Measurements from ENCODE around the gene NTRK1. TPM values are rescaled to one million over a fixed set of nuclear protein-coding genes. Genes with fewer than 3 reads are reported as not detected.
A peak's percentile ranks its signal among the peaks of the same experiment; 100 is the strongest.
"Not testable (repeated sequence)": the region's sequence is repeated elsewhere in the genome, so short reads cannot be mapped to it uniquely, and the experiment has no call there.

The NTRK1 gene
- total RNA-seq, 2 experiments from 2014 or later = 9.9 TPM

- ChIA-PET CTCF (interaction anchor here (0.8 to 1.4 kb wide), 6 partner anchors 8 to 61 kb away, joined by 3 to 5 read pairs (median 4); no protein-coding TSS in a partner anchor), POLR2A (no interaction called here)
- ATAC-seq = peak; percentile 92
- Mint-ChIP-seq H3K27ac (no peak within 1 kb of the TSS), H3K9me3 (ENCODE audit: insufficient read depth) (no peaks in the 10 kb centered on the region), H3K36me3 (ENCODE audit: low read depth) (no peaks in the 10 kb centered on the region), H3K4me3 (no peak within 1 kb of the TSS), H3K27me3 (ENCODE audit: low read depth) (peaks cover 75% of the 10 kb centered on the region), H3K4me1 (ENCODE audit: low read depth) (peaks cover 10% of the 10 kb centered on the region)
- peak; percentile 81 for DNase-seq
Observed at GRCh38 chr1:156920233-156921052, 59.8 kb downstream of the NTRK1 start, which contains the start of gene LRRC71. Gene LRRC71 (plus strand): TSS chr1:156920632. CDS start chr1:156920804, 172 bp downstream.

- Mint-ChIP-seq H3K27ac (no peak overlapping the region), H3K4me3 (no peak overlapping the region), H3K4me1 (ENCODE audit: low read depth) (peaks cover 14% of the 10 kb centered on the region), H3K27me3 (ENCODE audit: low read depth) (peaks cover 76% of the 10 kb centered on the region), H3K36me3 (ENCODE audit: low read depth) (no peaks in the 10 kb centered on the region), H3K9me3 (ENCODE audit: insufficient read depth) (no peaks in the 10 kb centered on the region)
- ChIA-PET POLR2A (no interaction called here), CTCF (interaction anchor here (0.8 to 2.6 kb wide), 6 partner anchors 9 to 535 kb away, joined by 3 to 11 read pairs (median 4); no protein-coding TSS in a partner anchor)
- ATAC-seq (no peak), DNase-seq (no peak)
Observed at GRCh38 chr1:156921053-156921529, 60.4 kb downstream of the NTRK1 start.

GRCh38 chr1:156922986-156923669, 62.5 kb downstream of the NTRK1 start:
- Mint-ChIP-seq H3K9me3 (ENCODE audit: insufficient read depth) (no peaks in the 10 kb centered on the region), H3K4me3 (no peak overlapping the region), H3K27me3 (ENCODE audit: low read depth) (peaks cover 81% of the 10 kb centered on the region), H3K4me1 (ENCODE audit: low read depth) (peaks cover 33% of the 10 kb centered on the region), H3K27ac (no peak overlapping the region), H3K36me3 (ENCODE audit: low read depth) (no peaks in the 10 kb centered on the region)
- no peak for ATAC-seq
- CTCF ChIA-PET = interaction anchor here (1.4 to 8.1 kb wide), 3 partner anchors 13 to 196 kb away, joined by 4 to 93 read pairs (median 11); partner anchors contain the start of gene PEAR1
- POLR2A ChIA-PET = interaction anchor here (0.6 kb wide), 1 partner anchor 11 kb away, joined by 4 read pairs; no protein-coding TSS in a partner anchor
- no peak for DNase-seq

DNA sequence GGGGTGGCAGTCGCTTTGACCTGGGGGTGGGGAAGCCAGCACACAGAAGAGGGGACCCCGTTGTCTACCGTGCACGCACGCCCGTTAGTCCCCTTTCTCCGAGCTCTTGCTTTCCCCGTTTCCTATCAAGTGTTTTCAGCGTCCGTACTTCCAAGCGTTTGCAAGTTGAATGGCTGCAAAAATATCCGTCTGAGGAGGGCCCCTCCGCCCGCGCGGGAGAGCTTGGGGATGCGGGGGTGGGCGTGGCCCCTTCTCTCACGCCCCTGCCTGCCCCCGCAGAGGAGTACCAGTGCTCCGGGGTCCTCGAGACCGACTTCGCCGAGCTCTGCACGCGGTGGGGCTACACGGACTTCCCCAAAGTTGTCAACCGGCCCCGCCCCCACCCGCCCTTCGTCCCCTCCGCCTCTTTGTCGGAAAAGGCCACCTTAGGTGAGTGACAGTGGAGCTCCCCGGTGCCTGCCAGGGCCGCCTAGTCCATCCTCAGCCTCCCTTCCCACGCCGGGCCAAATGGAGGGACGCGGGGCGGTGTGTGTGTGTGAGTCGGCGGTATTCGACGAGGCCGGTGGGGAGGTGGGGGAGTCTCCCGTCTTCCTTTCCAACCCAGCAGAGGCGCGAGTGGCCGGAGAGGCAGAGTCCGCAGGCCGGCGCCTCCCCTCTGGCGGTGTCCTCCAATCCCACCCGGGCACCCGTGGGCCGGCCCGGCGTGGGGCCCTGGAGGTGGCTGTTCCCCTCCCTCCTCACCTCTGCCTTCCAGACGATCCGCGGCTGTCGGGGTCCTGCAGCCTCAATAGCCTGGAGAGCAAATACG, 63.2 kb downstream of the NTRK1 start:
- peaks cover 81% of the 10 kb centered on the region for H3K27me3 Mint-ChIP-seq (ENCODE audit: low read depth)
- ATAC-seq (no peak), DNase-seq (no peak)
- peaks cover 35% of the 10 kb centered on the region for H3K4me1 Mint-ChIP-seq (ENCODE audit: low read depth)
- no peak overlapping the region for H3K4me3 Mint-ChIP-seq
- POLR2A ChIA-PET = interaction anchor here (0.6 kb wide), 2 partner anchors 12 to 82 kb away, joined by 3 to 4 read pairs; no protein-coding TSS in a partner anchor
- no peak overlapping the region for H3K27ac Mint-ChIP-seq
- CTCF ChIA-PET = interaction anchor here (1.1 to 8.1 kb wide), 5 partner anchors 14 to 234 kb away, joined by 3 to 93 read pairs (median 4); partner anchors contain the start of gene PEAR1
- H3K36me3 Mint-ChIP-seq (ENCODE audit: low read depth) = no peaks in the 10 kb centered on the region
- no peaks in the 10 kb centered on the region for H3K9me3 Mint-ChIP-seq (ENCODE audit: insufficient read depth)

DNA sequence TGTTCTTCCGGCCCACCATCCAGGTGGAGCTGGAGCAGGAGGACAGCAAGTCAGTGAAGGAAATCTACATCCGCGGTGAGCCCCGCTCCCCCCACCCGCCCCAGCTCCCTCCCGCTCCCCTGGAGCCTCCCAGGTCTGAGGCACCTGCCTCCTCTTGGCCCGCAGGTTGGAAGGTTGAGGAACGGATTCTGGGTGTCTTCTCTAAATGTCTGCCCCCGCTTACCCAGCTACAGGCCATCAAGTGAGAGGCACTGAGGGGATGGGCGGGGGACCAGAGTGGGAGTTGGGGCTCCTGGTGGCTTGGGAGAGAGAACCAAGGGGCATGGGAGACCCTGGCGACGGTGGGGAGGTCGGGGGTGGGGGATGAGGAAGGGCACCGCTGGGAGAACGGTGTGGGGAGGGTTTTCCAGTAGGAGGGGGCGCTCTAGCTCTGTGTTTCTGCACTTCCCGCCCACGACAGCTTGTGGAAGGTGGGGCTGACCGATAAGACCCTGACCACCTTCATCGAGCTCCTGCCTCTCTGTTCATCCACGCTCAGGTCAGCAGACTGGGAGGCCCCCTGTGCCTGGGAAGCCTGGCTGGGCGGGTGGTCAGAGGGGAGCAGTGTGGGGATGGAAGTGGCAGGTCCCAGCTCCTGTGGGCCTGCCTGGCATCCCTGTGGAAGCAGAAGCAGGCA, 64.0 kb downstream of the NTRK1 start:
- H3K36me3 Mint-ChIP-seq (ENCODE audit: low read depth) = no peaks in the 10 kb centered on the region
- no peak overlapping the region for H3K4me3 Mint-ChIP-seq
- ATAC-seq = no peak
- H3K9me3 Mint-ChIP-seq (ENCODE audit: insufficient read depth) = no peaks in the 10 kb centered on the region
- H3K27me3 Mint-ChIP-seq (ENCODE audit: low read depth) = peaks cover 83% of the 10 kb centered on the region
- ChIA-PET POLR2A (interaction anchor here (0.6 kb wide), 1 partner anchor 83 kb away, joined by 3 read pairs; no protein-coding TSS in a partner anchor), CTCF (interaction anchor here (1.1 to 8.1 kb wide), 4 partner anchors 32 to 235 kb away, joined by 3 to 93 read pairs (median 4); partner anchors contain the start of gene PEAR1)
- H3K27ac Mint-ChIP-seq = no peak overlapping the region
- H3K4me1 Mint-ChIP-seq (ENCODE audit: low read depth) = peaks cover 35% of the 10 kb centered on the region
- DNase-seq = no peak

DNA sequence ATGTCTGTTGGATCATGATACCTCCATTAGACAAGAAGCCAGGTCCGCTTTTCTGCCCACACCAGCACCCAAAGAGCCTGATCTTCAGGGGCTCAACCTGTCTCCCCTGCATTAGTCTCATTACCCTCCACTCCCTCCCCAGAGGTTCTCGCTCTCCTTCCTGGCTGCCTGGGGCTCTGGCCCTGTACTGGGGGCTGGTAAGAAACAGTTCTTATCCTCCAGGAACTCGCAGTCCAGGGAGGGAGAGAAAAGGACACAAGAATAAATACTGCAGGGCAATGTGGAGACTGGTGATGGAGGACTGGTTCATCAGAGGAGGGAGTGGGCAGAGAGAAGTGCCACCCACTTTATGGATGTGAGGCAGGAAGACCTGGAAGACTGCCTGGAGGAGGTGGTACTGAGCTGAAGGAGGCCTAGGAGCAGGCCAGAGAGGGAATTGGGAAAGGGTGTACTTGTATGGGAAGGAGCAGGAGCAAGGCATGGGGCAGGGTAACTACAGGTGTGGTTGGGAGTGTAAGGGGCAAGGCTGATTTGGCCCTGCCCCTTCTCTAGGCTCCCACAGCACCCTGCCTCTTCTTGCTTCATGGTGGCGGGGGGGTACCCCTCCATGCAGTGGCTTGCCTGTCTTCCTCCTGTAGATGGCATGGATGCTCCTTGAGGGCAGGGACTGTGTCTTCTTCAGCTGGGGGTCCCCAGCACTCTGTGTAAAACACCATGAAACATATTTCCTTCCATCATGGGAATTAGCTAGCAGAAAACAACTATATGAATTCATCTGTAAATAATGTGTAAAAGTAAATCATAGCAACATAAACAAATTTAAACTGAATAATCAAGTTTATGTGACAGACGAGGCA, 64.7 kb downstream of the NTRK1 start:
- Mint-ChIP-seq H3K27me3 (ENCODE audit: low read depth) (peaks cover 80% of the 10 kb centered on the region), H3K4me3 (no peak overlapping the region), H3K36me3 (ENCODE audit: low read depth) (no peaks in the 10 kb centered on the region), H3K9me3 (ENCODE audit: insufficient read depth) (no peaks in the 10 kb centered on the region), H3K27ac (no peak overlapping the region), H3K4me1 (ENCODE audit: low read depth) (peaks cover 35% of the 10 kb centered on the region)
- DNase-seq = no peak
- POLR2A ChIA-PET = no interaction called here
- CTCF ChIA-PET = interaction anchor here (1.2 to 8.1 kb wide), 5 partner anchors 26 to 235 kb away, joined by 3 to 93 read pairs (median 18); partner anchors contain the start of gene PEAR1
- ATAC-seq = no peak

- no peaks in the 10 kb centered on the region for H3K9me3 Mint-ChIP-seq (ENCODE audit: insufficient read depth)
- ATAC-seq = peak; percentile 43
- CTCF ChIA-PET = interaction anchor here (1.2 to 8.1 kb wide), 8 partner anchors 11 to 237 kb away, joined by 3 to 93 read pairs (median 14); partner anchors contain the start of genes NTRK1 and PEAR1
Observed at GRCh38 chr1:156926175-156926574, 65.5 kb downstream of the NTRK1 start.

DNA sequence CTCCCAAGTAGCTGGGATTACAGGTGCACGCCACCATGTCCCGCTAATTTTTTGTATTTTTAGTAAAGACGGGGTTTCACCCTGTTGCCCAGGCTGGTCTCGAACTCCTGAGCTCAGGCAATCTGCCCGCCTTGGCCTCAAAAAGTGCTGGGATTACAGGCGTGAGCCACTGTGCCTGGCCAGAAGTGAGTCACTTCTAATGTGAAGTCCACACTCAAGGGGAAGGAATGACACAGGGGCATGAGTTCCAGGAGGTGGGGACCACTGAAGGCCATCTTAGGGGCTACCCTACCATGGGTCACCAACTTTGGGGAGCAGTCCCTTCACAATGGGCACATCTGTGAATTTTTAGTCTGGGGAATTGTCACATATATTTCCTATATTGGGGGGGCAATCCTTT, 66.0 kb downstream of the NTRK1 start:
- H3K36me3 Mint-ChIP-seq (ENCODE audit: low read depth); H3K4me3 Mint-ChIP-seq; ATAC-seq; H3K9me3 Mint-ChIP-seq (ENCODE audit: insufficient read depth); POLR2A ChIA-PET; DNase-seq; H3K27ac Mint-ChIP-seq: not testable (repeated sequence)
- CTCF ChIA-PET = interaction anchor here (1.2 to 8.1 kb wide), 10 partner anchors 10 to 237 kb away, joined by 3 to 93 read pairs (median 11); partner anchors contain the start of genes CRABP2, NTRK1 and PEAR1
- Mint-ChIP-seq H3K27me3 (ENCODE audit: low read depth) (peaks cover 78% of the 10 kb centered on the region), H3K4me1 (ENCODE audit: low read depth) (peaks cover 38% of the 10 kb centered on the region)

More at GRCh38 chr1:156926175-156926574, 65.5 kb downstream of the NTRK1 start:
- POLR2A ChIA-PET = no interaction called here
- peaks cover 33% of the 10 kb centered on the region for H3K4me1 Mint-ChIP-seq (ENCODE audit: low read depth)
- no peak overlapping the region for H3K4me3 Mint-ChIP-seq
- DNase-seq = peak; percentile 61
- peaks cover 80% of the 10 kb centered on the region for H3K27me3 Mint-ChIP-seq (ENCODE audit: low read depth)
- no peaks in the 10 kb centered on the region for H3K36me3 Mint-ChIP-seq (ENCODE audit: low read depth)
- peak overlapping the region; percentile 28 for H3K27ac Mint-ChIP-seq

DNA sequence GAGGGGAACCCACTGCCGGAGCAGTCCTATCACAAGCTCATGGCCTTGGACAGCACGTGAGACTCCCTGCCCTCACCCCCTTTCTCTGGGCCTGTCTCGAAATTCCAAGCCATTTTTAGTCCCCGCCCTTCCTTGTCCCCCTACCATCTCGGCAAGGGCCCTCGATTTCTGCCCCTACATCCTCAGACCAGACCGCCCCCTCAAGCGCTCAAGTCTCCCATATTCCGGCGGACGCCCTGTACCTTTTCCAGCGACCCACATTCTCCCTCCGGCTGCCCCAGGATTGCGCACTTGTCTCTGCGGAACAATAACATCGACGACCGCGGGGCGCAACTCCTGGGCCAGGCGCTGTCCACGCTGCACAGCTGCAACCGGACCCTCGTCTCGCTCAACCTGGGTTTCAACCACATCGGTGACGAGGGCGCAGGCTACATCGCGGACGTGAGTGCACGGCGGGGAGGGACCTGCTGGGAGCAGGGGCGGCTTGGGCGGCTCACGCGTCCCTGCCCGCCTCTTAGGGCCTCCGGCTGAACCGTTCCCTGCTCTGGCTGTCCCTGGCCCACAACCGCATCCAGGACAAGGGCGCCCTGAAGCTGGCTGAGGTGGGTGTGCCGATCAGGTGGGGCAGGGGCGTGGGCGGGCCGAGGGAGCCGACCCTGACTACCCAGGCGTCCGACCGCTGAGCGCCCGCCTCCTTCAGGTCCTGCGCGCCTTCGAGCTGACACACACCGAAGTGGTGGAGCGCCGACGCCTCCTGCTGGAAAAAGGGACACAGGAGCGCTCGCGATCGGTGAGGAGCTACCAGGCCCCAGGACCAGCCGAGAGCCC, 66.8 kb downstream of the NTRK1 start:
- H3K9me3 Mint-ChIP-seq (ENCODE audit: insufficient read depth) = no peaks in the 10 kb centered on the region
- peaks cover 38% of the 10 kb centered on the region for H3K4me1 Mint-ChIP-seq (ENCODE audit: low read depth)
- DNase-seq (peak; percentile 81), ATAC-seq (peak; percentile 82)
- H3K36me3 Mint-ChIP-seq (ENCODE audit: low read depth) = no peaks in the 10 kb centered on the region
- ChIA-PET POLR2A (interaction anchor here (0.9 kb wide), 1 partner anchor 36 kb away, joined by 4 read pairs; no protein-coding TSS in a partner anchor), CTCF (interaction anchor here (0.6 to 8.1 kb wide), 29 partner anchors 9 to 243 kb away, joined by 3 to 93 read pairs (median 4); partner anchors contain the start of genes CRABP2, NTRK1 and PEAR1)
- H3K4me3 Mint-ChIP-seq = peak overlapping the region; percentile 20
- H3K27me3 Mint-ChIP-seq (ENCODE audit: low read depth) = peaks cover 77% of the 10 kb centered on the region
- H3K27ac Mint-ChIP-seq = no peak overlapping the region

Data from activated CD8-positive, alpha-beta T cell treated with anti-CD3 and anti-CD28 coated beads, Interleukin-2, amount 10 ng/mL, durations not matched to agents 7 days and 5 days (primary cell).